Colonic mucosa (tissue), 4 donors: ENCODE data around the gene TCP11. TPM values are rescaled to one million over a fixed set of nuclear protein-coding genes. Genes with fewer than 3 reads are reported as not detected.

Experiments
- DNase-seq: peaks from one replicate; pipeline ENCODE4 v3.0.0-alpha.2; 2020
- H3K27ac ChIP-seq: fragments of 200-600 bp; one replicate; pipeline ENCODE4 v1.8.0; 2021
- H3K27me3 ChIP-seq: fragments of 200-600 bp; one replicate; pipeline ENCODE4 v1.8.0; 2021
- H3K36me3 ChIP-seq: fragments of 200-600 bp; one replicate; pipeline ENCODE4 v1.8.0; 2021
- H3K4me1 ChIP-seq: fragments of 200-600 bp; one replicate; pipeline ENCODE4 v1.8.0; 2021; ENCODE audit warnings: mild to moderate bottlenecking
- H3K4me3 ChIP-seq: fragments of 200-600 bp; one replicate; pipeline ENCODE4 v1.8.0; 2021
- H3K9ac ChIP-seq, 2 donors: one replicate each; pipeline ENCODE4 v1.7.0; 2013; ENCODE audit warnings: control low read depth in 2 of 2, low read depth in 2 of 2, low read length in 2 of 2
- H3K9me3 ChIP-seq: fragments of 200-600 bp; one replicate; pipeline ENCODE4 v1.8.0; 2021
- CTCF ChIP-seq: fragments of 200-600 bp; IDR thresholded peaks from one replicate; pipeline ENCODE4 v1.8.0; 2022; ENCODE audit warnings: antibody characterized with exemption, mild to moderate bottlenecking
- intact Hi-C: fragments of 100-400 bp; cut with DNase I; formaldehyde crosslinking; loops from one replicate; pipeline ENCODE4 v1.14.1; 2022
- total RNA-seq, 2 donors: library from RNA; stranded (reverse); fragmentation: NEBNext Ultra II Directional in 1 of 2; extraction: Animal tissue kit (Norgen Biotek cat#: 25700) in 1 of 2; gene quantifications; one replicate each; pipeline ENCODE4 v1.2.1, GENCODE V29; 2021
- donor health status: healthy.
- donor health status: DM: no; HTN: no; CAD: no.
- donor health status: DM: no; HTN: no; CAD: no.

TCP11 gene
- total RNA-seq, 2 donors from 2014 or later, result not detected

GRCh38 chr6:35089216-35089934, 51.8 kb downstream of the TCP11 start:
- H3K9ac ChIP-seq, result no peak overlapping the region
- TF ChIP-seq CTCF, result no peak
- H3K27me3 ChIP-seq, result no peaks in the 10 kb centered on the region
- H3K4me1 ChIP-seq, result no peaks in the 10 kb centered on the region
- H3K9me3 ChIP-seq, result no peaks in the 10 kb centered on the region
- DNase-seq, result peak; percentile 14
- H3K4me3 ChIP-seq, result no peak overlapping the region
- intact Hi-C loops, result no loop called here
- no peak overlapping the region for H3K27ac ChIP-seq
- H3K36me3 ChIP-seq, result peaks cover 5% of the 10 kb centered on the region

- Histone ChIP-seq H3K27me3 (no peaks in the 10 kb centered on the region), H3K9ac (no peak overlapping the region), H3K9me3 (no peaks in the 10 kb centered on the region), H3K4me3 (no peak overlapping the region), H3K36me3 (peaks cover 5% of the 10 kb centered on the region), H3K27ac (no peak overlapping the region), H3K4me1 (no peaks in the 10 kb centered on the region)
- TF ChIP-seq CTCF, result no peak
- DNase-seq, result peak; percentile 4
- intact Hi-C loops, result no loop called here
Measured at GRCh38 chr6:35088281-35089215, 52.6 kb downstream of the TCP11 start.

GRCh38 chr6:35087361-35088280, 53.5 kb downstream of the TCP11 start:
- Histone ChIP-seq H3K9me3 (no peaks in the 10 kb centered on the region), H3K4me1 (no peaks in the 10 kb centered on the region), H3K27ac (no peak overlapping the region), H3K27me3 (no peaks in the 10 kb centered on the region), H3K4me3 (no peak overlapping the region), H3K36me3 (peaks cover 9% of the 10 kb centered on the region), H3K9ac (no peak overlapping the region)
- intact Hi-C loops, result no loop called here
- no peak for DNase-seq
- TF ChIP-seq CTCF, result no peak

GRCh38 chr6:35086636-35087360, 54.3 kb downstream of the TCP11 start:
- no peaks in the 10 kb centered on the region for H3K4me1 ChIP-seq

More at GRCh38 chr6:35086636-35087360, 54.3 kb downstream of the TCP11 start:
- H3K27ac ChIP-seq, result no peak overlapping the region
- H3K4me3 ChIP-seq, result no peak overlapping the region
- intact Hi-C loops, result no loop called here
- no peak for TF ChIP-seq CTCF
- no peaks in the 10 kb centered on the region for H3K9me3 ChIP-seq
- H3K9ac ChIP-seq, result no peak overlapping the region
- DNase-seq, result no peak
- H3K36me3 ChIP-seq, result peaks cover 10% of the 10 kb centered on the region
- no peaks in the 10 kb centered on the region for H3K27me3 ChIP-seq
